H1 (cell line): ENCODE results near the gene ZNF212. TPM values are rescaled to one million over a fixed set of nuclear protein-coding genes. Genes with fewer than 3 reads are reported as not detected.

ENCODE experiments used
- ATF3 ChIP-seq: IDR thresholded peaks from 2 replicates; pipeline ENCODE4 v1.6.1; 2011; ENCODE audit warnings: low read depth, mild to moderate bottlenecking, low read length; ENCODE audit not compliant: insufficient read depth
- CHD1 ChIP-seq: IDR thresholded peaks from 2 replicates; pipeline ENCODE4 v1.6.1; 2012; ENCODE audit warnings: low read depth, low read length, improper control_type of control experiment
- CREB1 ChIP-seq: IDR thresholded peaks from 2 replicates; pipeline ENCODE4 v1.6.1; 2012; ENCODE audit warnings: inconsistent platforms
- FOSL1 ChIP-seq: IDR thresholded peaks from 2 replicates; pipeline ENCODE4 v1.6.1; 2011; ENCODE audit warnings: mild to moderate bottlenecking, low read depth, low read length, moderate library complexity; ENCODE audit not compliant: insufficient read depth
- GABPA ChIP-seq: IDR thresholded peaks from 2 replicates; pipeline ENCODE4 v1.6.1; 2011; ENCODE audit warnings: mild to moderate bottlenecking, low read length, moderate library complexity, borderline replicate concordance; ENCODE audit not compliant: insufficient read depth
- HDAC2 ChIP-seq, 2 experiments: fragments of 300-600 bp in 1 of 2; sonication (generic) in 1 of 2; IDR thresholded peaks; 2 replicates each; pipeline ENCODE4 v1.6.1; 2011 to 2012; ENCODE audit warnings: low read depth in 2 of 2, low read length in 2 of 2, mild to moderate bottlenecking in 2 of 2, moderate library complexity in 2 of 2, borderline replicate concordance in 1 of 2, inconsistent platforms in 1 of 2
- HDAC6 ChIP-seq: IDR thresholded peaks from one replicate; pipeline ENCODE4 v1.7.1; 2012; ENCODE audit warnings: low read depth, mild to moderate bottlenecking, inconsistent platforms, low read length, moderate library complexity
- MAX ChIP-seq: IDR thresholded peaks from 2 replicates; pipeline ENCODE4 v1.6.1; 2012; ENCODE audit warnings: inconsistent platforms
- polyA plus RNA-seq, 7 experiments: library from polyadenylated mRNA; depleted of rRNA in 3 of 7; stranded (reverse) in 5 of 7; unstranded in 2 of 7; fragments of >200 nt in 5 of 7; fragments of 200-250 nt in 2 of 7; gene quantifications; 1 replicate in 5 of 7; 2 replicates in 1 of 7; 4 replicates in 1 of 7; pipeline versions ENCODE4 v1.2.1 to v1.2.3, GENCODE V29; 2011 to 2013; ENCODE audit warnings: missing spikeins in 2 of 7, mixed read lengths in 2 of 7
- total RNA-seq: library from RNA; stranded (reverse); fragmentation: NEBNext Ultra II Directional; extraction: Animal tissue kit (Norgen Biotek cat#: 25700); gene quantifications from 2 replicates; pipeline ENCODE4 v1.2.1, GENCODE V29; 2021

ZNF212 gene
- total and polyA plus RNA-seq, 2 of the 8 experiments (the other 6 are each of a cell fraction or from before 2014, with no cell fraction given): 6.7 to 19.3 TPM

GRCh38 chr7:149294634-149295480 lies 55.4 kb downstream of the ZNF212 start (continued):
- TF ChIP-seq GABPA (no peak), CREB1 (no peak), FOSL1 (no peak), ATF3 (no peak), MAX (no peak), CHD1 (no peak), HDAC2 (IDR thresholded peaks at IDR 0.05; ENCODE audit: borderline replicate concordance in 1 of 2, low read depth in 2 of 2, low read length in 2 of 2) (no peak), HDAC6 (no peak)
- TF ChIP-seq, all 59 proteins: peak for 0
